Cardiac fibroblast (primary cell): ENCODE measurements around the gene DCAF6.
A peak's percentile ranks its signal among the peaks of the same experiment; 100 is the strongest.

Source experiments
- DNase-seq, 2 donors: peaks; one replicate each; pipeline versions ENCODE4 v3.0.0 to v3.0.0-alpha.2; 2010; ENCODE audit warnings: low read depth in 2 of 2
- H3K4me3 ChIP-seq, 2 donors: replicated peaks in 1 of 2; 1 replicate in 1 of 2; 2 replicates in 1 of 2; pipeline ENCODE4 v1.5.1; 2011; ENCODE audit warnings: low read depth in 2 of 2, low read length in 2 of 2, mild to moderate bottlenecking in 2 of 2, moderate library complexity in 1 of 2
- CTCF ChIP-seq: IDR thresholded peaks from one replicate; pipeline ENCODE4 v1.5.1; 2011; ENCODE audit warnings: low read depth, mild to moderate bottlenecking, low read length, inconsistent platforms

Gene DCAF6

GRCh38 chr1:168031627-168032026, 95.1 kb downstream of the DCAF6 start:
- TF ChIP-seq CTCF, result no peak
- H3K4me3 ChIP-seq, result no peak overlapping the region
- no peak for DNase-seq

- DNase-seq, result no peak
- TF ChIP-seq CTCF, result no peak
- H3K4me3 ChIP-seq, result no peak overlapping the region
Measured at GRCh38 chr1:168032029-168032428, 95.5 kb downstream of the DCAF6 start.

- no peak overlapping the region for H3K4me3 ChIP-seq
- no peak for TF ChIP-seq CTCF
- peak in 1 of 2 donors; percentile 28 for DNase-seq
Measured at GRCh38 chr1:168035345-168035744, 98.9 kb downstream of the DCAF6 start.

- TF ChIP-seq CTCF, result no peak
- H3K4me3 ChIP-seq, result no peak overlapping the region
- no peak for DNase-seq
Measured at GRCh38 chr1:168042362-168042761, 105.9 kb downstream of the DCAF6 start.

GRCh38 chr1:168045311-168045710, 108.8 kb downstream of the DCAF6 start:
- H3K4me3 ChIP-seq, result no peak overlapping the region
- no peak for TF ChIP-seq CTCF
- DNase-seq, result no peak

- TF ChIP-seq CTCF, result no peak
- no peak overlapping the region for H3K4me3 ChIP-seq
- no peak for DNase-seq
Measured at GRCh38 chr1:168050307-168050706, 113.8 kb downstream of the DCAF6 start.

GRCh38 chr1:168050880-168051279, 114.4 kb downstream of the DCAF6 start:
- H3K4me3 ChIP-seq, result no peak overlapping the region
- TF ChIP-seq CTCF, result no peak
- DNase-seq, result no peak
